HepG2 (cell line): ENCODE measurements around the gene ISCU. TPM values are rescaled to one million over a fixed set of nuclear protein-coding genes. Genes with fewer than 3 reads are reported as not detected.
A peak's percentile ranks its signal among the peaks of the same experiment; 100 is the strongest.

Experiments
- ATF4 ChIP-seq, 2 experiments: fragments of 450-650 bp in 1 of 2; sonication (generic) in 1 of 2; formaldehyde crosslinking; IDR thresholded peaks; 2 replicates each; pipeline versions ENCODE4 v1.5.0 to v1.8.0; 2020 to 2022; ENCODE audit warnings: mild to moderate bottlenecking in 1 of 2, missing genetic modification reagents in 1 of 2
- CREB1 ChIP-seq, 2 experiments: fragments of 450-650 bp in 1 of 2; IDR thresholded peaks; 2 replicates each; pipeline ENCODE4 v1.6.1; 2016 to 2017; ENCODE audit warnings: control low read depth in 1 of 2, mild to moderate bottlenecking in 1 of 2, missing compliant biosample characterization in 1 of 2, missing genetic modification characterization in 1 of 2
- ERF ChIP-seq: IDR thresholded peaks from 2 replicates; pipeline ENCODE4 v1.6.1; 2018; ENCODE audit warnings: missing biosample characterization, missing genetic modification reagents
- GTF3A ChIP-seq: sonication (generic); formaldehyde crosslinking; conservative IDR thresholded peaks from 2 replicates; pipeline ENCODE4 v1.4.0; 2020; ENCODE audit warnings: mild to moderate bottlenecking, missing genetic modification reagents
- MAZ ChIP-seq, 2 experiments: sonication (generic) in 1 of 2; formaldehyde crosslinking in 1 of 2; IDR thresholded peaks; 2 replicates each; pipeline versions ENCODE4 v1.5.0 to v1.6.1; 2012 to 2020; ENCODE audit warnings: low read depth in 2 of 2, mild to moderate bottlenecking in 2 of 2, borderline replicate concordance in 1 of 2, improper control_type of control experiment in 1 of 2, low read length in 1 of 2, missing genetic modification reagents in 1 of 2, moderate library complexity in 1 of 2
- PCBP2 ChIP-seq: fragments of 200-400 bp; formaldehyde crosslinking; optimal IDR thresholded peaks from 2 replicates; pipeline ENCODE3; 2018; ENCODE audit warnings: low read length, low read depth; ENCODE audit not compliant: poor library complexity, severe bottlenecking
- SMC3 ChIP-seq: IDR thresholded peaks from 2 replicates; pipeline ENCODE4 v1.6.1; 2011; ENCODE audit warnings: low read length, improper control_type of control experiment
- SP4 ChIP-seq: sonication (generic); formaldehyde crosslinking; IDR thresholded peaks from 2 replicates; pipeline ENCODE4 v1.8.1; 2023; ENCODE audit warnings: mild to moderate bottlenecking, missing genetic modification reagents
- STAG1 ChIP-seq: sonication (generic); formaldehyde crosslinking; IDR thresholded peaks from 2 replicates; pipeline ENCODE4 v1.4.0; 2020; ENCODE audit warnings: missing genetic modification reagents
- TBX2 ChIP-seq: sonication (generic); formaldehyde crosslinking; IDR thresholded peaks from 2 replicates; pipeline ENCODE4 v1.5.0; 2020; ENCODE audit warnings: missing genetic modification reagents, mild to moderate bottlenecking, borderline replicate concordance
- ZBTB40 ChIP-seq, 2 experiments: fragments of 450-650 bp in 1 of 2; sonication (generic) in 1 of 2; formaldehyde crosslinking in 1 of 2; IDR thresholded peaks; 2 replicates each; pipeline versions ENCODE4 v1.6.1 to v1.8.0; 2016 to 2022; ENCODE audit warnings: antibody characterized with exemption in 1 of 2, mild to moderate bottlenecking in 1 of 2, missing genetic modification reagents in 1 of 2
- ZKSCAN8 ChIP-seq: IDR thresholded peaks from 2 replicates; pipeline ENCODE4 v1.6.1; 2016; ENCODE audit warnings: borderline replicate concordance, missing genetic modification reagents, missing compliant biosample characterization
- ZNF44 ChIP-seq: sonication (generic); formaldehyde crosslinking; IDR thresholded peaks from 2 replicates; pipeline ENCODE4 v1.5.1; 2020; ENCODE audit warnings: mild to moderate bottlenecking, missing genetic modification reagents
- polyA plus RNA-seq, 8 experiments: library from polyadenylated mRNA; depleted of rRNA in 3 of 8; stranded (reverse) in 7 of 8; unstranded in 1 of 8; fragments of >200 nt; fragmentation: Illumina TruSeq in 4 of 8; extraction: Trizol in 4 of 8; gene quantifications; 2 replicates each; pipeline versions ENCODE4 v1.2.1 to v1.2.3, GENCODE V29; 2011 to 2016; ENCODE audit warnings: low read depth in 4 of 8, missing spikeins in 1 of 8, mixed read lengths in 1 of 8; ENCODE audit not compliant: insufficient read depth in 1 of 8
- total RNA-seq, 5 experiments: library from RNA; depleted of rRNA; stranded (reverse); fragments of >200 nt; fragmentation: Illumina TruSeq; extraction: Trizol; gene quantifications; 2 replicates each; pipeline ENCODE4 v1.2.3, GENCODE V29; 2016; ENCODE audit warnings: low read depth in 1 of 5

The ISCU gene
- total and polyA plus RNA-seq, 2 of the 13 experiments (the other 11 are each of a cell fraction or from before 2014, with no cell fraction given) = 94.4 to 107 TPM

GRCh38 chr12:108618079-108618952, 55.9 kb downstream of the ISCU start (continued):
- TF ChIP-seq ZBTB40 (IDR thresholded peaks at IDR 0.05) = no peak
- TF ChIP-seq ZBTB40 (CRISPR knock-in tag; IDR thresholded peaks at IDR 0.05) = peak; percentile 38; the same call in 1 of the 2 replicates
- 0 out of 2 replicates have a peak, but pooled peaks have one; percentile 24 for TF ChIP-seq ZKSCAN8 (CRISPR knock-in tag)
- TF ChIP-seq SP4 (CRISPR knock-in tag) = no peak
- no peak for TF ChIP-seq GTF3A (CRISPR knock-in tag)
- peak; percentile 40; the same call in 1 of the 2 replicates for TF ChIP-seq TBX2 (CRISPR knock-in tag)
- peak; percentile 86 for TF ChIP-seq STAG1 (CRISPR knock-in tag)
- peak; percentile 69 for TF ChIP-seq SMC3
- 0 out of 2 replicates have a peak, but pooled peaks have one; percentile 31 for TF ChIP-seq ERF (CRISPR knock-in tag)
- no peak for TF ChIP-seq ZNF44 (CRISPR knock-in tag)
- no peak for TF ChIP-seq ATF4 (CRISPR knock-in tag; IDR thresholded peaks at IDR 0.05)
- TF ChIP-seq PCBP2 = no peak
- no peak for TF ChIP-seq CREB1 (IDR thresholded peaks at IDR 0.05)
- TF ChIP-seq CREB1 (CRISPR knock-in tag; IDR thresholded peaks at IDR 0.05) = no peak
- no peak for TF ChIP-seq MAZ (IDR thresholded peaks at IDR 0.05; ENCODE audit: borderline replicate concordance, low read depth, low read length)
- 0 out of 2 replicates have a peak, but pooled peaks have one; percentile 30 for TF ChIP-seq MAZ (CRISPR knock-in tag; IDR thresholded peaks at IDR 0.05; ENCODE audit: low read depth)
